Measurements from ENCODE around the gene SH2B3. TPM values are rescaled to one million over a fixed set of nuclear protein-coding genes. Genes with fewer than 3 reads are reported as not detected.

Gene SH2B3
- total and polyA plus RNA-seq, 2 donors (not counting 3 experiments of a cell fraction or from before 2014, with no cell fraction given): 63.1 to 97.9 TPM

DNA sequence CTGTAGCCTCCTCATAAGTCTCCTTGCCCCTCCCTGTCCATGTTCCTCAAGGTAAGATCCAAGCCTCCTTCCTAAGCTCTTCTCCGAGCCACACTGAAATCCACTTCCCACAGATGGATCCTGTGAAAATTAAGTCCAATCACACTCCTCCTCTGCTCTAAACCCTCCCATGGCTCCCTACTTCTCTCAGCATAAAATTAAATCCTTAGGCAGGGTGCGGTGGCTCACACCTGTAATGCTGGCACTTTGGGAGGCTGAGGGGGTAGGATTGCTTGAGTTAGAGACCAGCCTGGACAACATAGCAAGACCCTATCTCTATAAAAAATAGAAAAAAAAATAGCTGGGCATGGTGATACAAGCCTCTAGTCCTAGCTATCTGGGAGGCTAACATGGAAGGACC lies 39.1 kb upstream of the SH2B3 start:
- H3K27ac ChIP-seq (ENCODE audit: insufficient read depth, low read depth, low read length): no peak overlapping the region
- H2AFZ ChIP-seq (ENCODE audit: low read depth, low read length): no peak overlapping the region
- no peaks in the 10 kb centered on the region for H4K20me1 ChIP-seq (replicated peaks; ENCODE audit: control insufficient read depth, extremely low read depth, insufficient read depth, low read length)
- peaks cover 2 to 13% of the 10 kb centered on the region in 2 experiments for H3K36me3 ChIP-seq (ENCODE audit: control insufficient read depth in 2 of 2, extremely low read depth in 1 of 2, insufficient read depth in 2 of 2, low read length in 2 of 2)
- no peak overlapping the region for H3K4me3 ChIP-seq (replicated peaks in 1 of 3; ENCODE audit: insufficient read depth in 1 of 3, low read depth in 1 of 3, low read length in 3 of 3)
- no peak overlapping the region for H3K9ac ChIP-seq (replicated peaks; ENCODE audit: extremely low read depth, insufficient read depth, low read length)
- dilution Hi-C loops (cut with MboI; ENCODE audit: extremely low pct_ligation_motif_present, low sequenced_read_pairs): no loop called here
- H3K4me1 ChIP-seq (ENCODE audit: control insufficient read depth, extremely low read depth, insufficient read depth, low read length): peaks cover 28% of the 10 kb centered on the region
- intact Hi-C loops (cut with micrococcal nuclease): no loop called here
- ChIA-PET POLR2A (no interaction called here), CTCF (interaction anchor here (0.7 to 1.7 kb wide), 5 partner anchors 14 to 85 kb away, joined by 3 to 6 read pairs (median 4); no protein-coding TSS in a partner anchor)
- H3K79me2 ChIP-seq (ENCODE audit: control insufficient read depth, insufficient read depth, low read length): peaks cover 11% of the 10 kb centered on the region
- H3K4me2 ChIP-seq (ENCODE audit: insufficient read depth, low read length): no peak overlapping the region
- no peaks in the 10 kb centered on the region for H3K9me3 ChIP-seq (replicated peaks; ENCODE audit: control insufficient read depth, insufficient read depth, low read length)
- no peaks in the 10 kb centered on the region for H3K27me3 ChIP-seq (ENCODE audit: control insufficient read depth in 2 of 2, insufficient read depth in 2 of 2, low read length in 2 of 2)
- FAIRE-seq (no peak), DNase-seq (ENCODE audit: low read depth, low spot score) (no peak)
- no peaks in the 10 kb centered on the region for H3K9me1 ChIP-seq (replicated peaks; ENCODE audit: control insufficient read depth, extremely low read depth, insufficient read depth, low read length)
- no TSS peak for BruUV-seq (replicated peaks)
- no peak for TF ChIP-seq GATA2 (IDR thresholded peaks at IDR 0.05; ENCODE audit: insufficient read depth, insufficient read length, low read depth, low read length)

DNA sequence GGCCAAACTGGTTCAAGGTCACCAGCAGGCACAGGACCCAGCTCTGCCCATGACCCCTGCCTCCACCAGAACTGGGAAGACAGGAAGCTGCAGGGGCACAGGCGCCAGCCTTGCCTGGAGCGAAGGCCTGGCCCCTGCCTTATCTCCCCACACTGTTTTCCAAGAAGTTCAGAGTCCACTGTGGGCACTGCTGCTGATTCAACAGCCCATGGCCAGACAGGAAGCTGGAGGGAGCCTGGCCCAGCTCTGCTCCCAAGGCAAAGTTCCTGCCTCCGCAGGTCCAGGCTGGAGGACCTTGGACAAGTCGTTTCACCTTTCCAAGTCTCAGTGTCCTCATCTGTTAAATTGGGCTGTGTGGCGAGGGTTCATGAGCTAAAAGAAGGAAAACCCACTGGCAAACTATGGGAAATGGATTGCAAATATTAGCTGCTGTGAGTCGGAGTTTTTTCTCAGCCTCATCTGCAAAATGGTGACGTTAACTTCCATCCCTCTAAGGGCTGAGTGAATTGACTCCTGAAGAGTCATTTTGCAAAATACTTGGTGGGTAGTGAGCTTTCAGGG lies 38.0 kb upstream of the SH2B3 start:
- H3K4me3 ChIP-seq (replicated peaks in 1 of 3; ENCODE audit: insufficient read depth in 1 of 3, low read depth in 1 of 3, low read length in 3 of 3): peak overlapping the region; percentile 79 to 94 (median 87)
- peak overlapping the region; percentile 88 for H3K9ac ChIP-seq (replicated peaks; ENCODE audit: extremely low read depth, insufficient read depth, low read length)
- peak; percentile 87 for FAIRE-seq
- POLR2A ChIA-PET: no interaction called here
- H3K79me2 ChIP-seq (ENCODE audit: control insufficient read depth, insufficient read depth, low read length): peaks cover 11% of the 10 kb centered on the region
- TF ChIP-seq POLR2A (IDR thresholded peaks at IDR 0.05; ENCODE audit: low read depth, low read length) (no peak), MYC (IDR thresholded peaks at IDR 0.05; ENCODE audit: low read depth, low read length) (no peak), EZH2 (IDR thresholded peaks at IDR 0.05; ENCODE audit: borderline replicate concordance, low read depth, low read length, severe bottlenecking) (no peak), POLR2AphosphoS5 (IDR thresholded peaks at IDR 0.05; ENCODE audit: insufficient read depth, low read depth, low read length) (peak; percentile 38), FOS (IDR thresholded peaks at IDR 0.05; ENCODE audit: borderline replicate concordance, insufficient read depth, low read length) (no peak), GATA2 (IDR thresholded peaks at IDR 0.05; ENCODE audit: insufficient read depth, insufficient read length, low read depth, low read length) (no peak), JUN (IDR thresholded peaks at IDR 0.05; ENCODE audit: borderline replicate concordance, insufficient read depth, insufficient read length, low read depth) (no peak)
- TF ChIP-seq, protein P1, sequence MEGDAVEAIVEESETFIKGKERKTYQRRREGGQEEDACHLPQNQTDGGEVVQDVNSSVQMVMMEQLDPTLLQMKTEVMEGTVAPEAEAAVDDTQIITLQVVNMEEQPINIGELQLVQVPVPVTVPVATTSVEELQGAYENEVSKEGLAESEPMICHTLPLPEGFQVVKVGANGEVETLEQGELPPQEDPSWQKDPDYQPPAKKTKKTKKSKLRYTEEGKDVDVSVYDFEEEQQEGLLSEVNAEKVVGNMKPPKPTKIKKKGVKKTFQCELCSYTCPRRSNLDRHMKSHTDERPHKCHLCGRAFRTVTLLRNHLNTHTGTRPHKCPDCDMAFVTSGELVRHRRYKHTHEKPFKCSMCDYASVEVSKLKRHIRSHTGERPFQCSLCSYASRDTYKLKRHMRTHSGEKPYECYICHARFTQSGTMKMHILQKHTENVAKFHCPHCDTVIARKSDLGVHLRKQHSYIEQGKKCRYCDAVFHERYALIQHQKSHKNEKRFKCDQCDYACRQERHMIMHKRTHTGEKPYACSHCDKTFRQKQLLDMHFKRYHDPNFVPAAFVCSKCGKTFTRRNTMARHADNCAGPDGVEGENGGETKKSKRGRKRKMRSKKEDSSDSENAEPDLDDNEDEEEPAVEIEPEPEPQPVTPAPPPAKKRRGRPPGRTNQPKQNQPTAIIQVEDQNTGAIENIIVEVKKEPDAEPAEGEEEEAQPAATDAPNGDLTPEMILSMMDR (IDR thresholded peaks at IDR 0.05; ENCODE audit: extremely low read depth in 1 of 2, insufficient read depth in 1 of 2, low read depth in 1 of 2, low read length in 2 of 2): no peak
- TF ChIP-seq, protein P2, sequence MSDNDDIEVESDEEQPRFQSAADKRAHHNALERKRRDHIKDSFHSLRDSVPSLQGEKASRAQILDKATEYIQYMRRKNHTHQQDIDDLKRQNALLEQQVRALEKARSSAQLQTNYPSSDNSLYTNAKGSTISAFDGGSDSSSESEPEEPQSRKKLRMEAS (IDR thresholded peaks at IDR 0.05; ENCODE audit: insufficient read depth, insufficient read length): no peak
- no peaks in the 10 kb centered on the region for H3K27me3 ChIP-seq (ENCODE audit: control insufficient read depth in 2 of 2, insufficient read depth in 2 of 2, low read length in 2 of 2)
- peak overlapping the region; percentile 75 for H2AFZ ChIP-seq (ENCODE audit: low read depth, low read length)
- peak overlapping the region; percentile 97 for H3K4me2 ChIP-seq (ENCODE audit: insufficient read depth, low read length)
- no peaks in the 10 kb centered on the region for H3K9me3 ChIP-seq (replicated peaks; ENCODE audit: control insufficient read depth, insufficient read depth, low read length)
- DNase-seq (ENCODE audit: low read depth, low spot score): peak; percentile 67
- intact Hi-C loops (cut with micrococcal nuclease) (loop anchor here (2.0 kb wide), 1 partner anchor 29 kb away; no protein-coding TSS in a partner anchor), dilution Hi-C loops (cut with MboI; ENCODE audit: extremely low pct_ligation_motif_present, low sequenced_read_pairs) (no loop called here)
- CTCF ChIA-PET: interaction anchor here (0.8 to 3.0 kb wide), 10 partner anchors 9 to 162 kb away, joined by 3 to 31 read pairs (median 4); no protein-coding TSS in a partner anchor
- BruUV-seq (replicated peaks): no TSS peak
- no peaks in the 10 kb centered on the region for H4K20me1 ChIP-seq (replicated peaks; ENCODE audit: control insufficient read depth, extremely low read depth, insufficient read depth, low read length)
- H3K4me1 ChIP-seq (ENCODE audit: control insufficient read depth, extremely low read depth, insufficient read depth, low read length): peaks cover 28% of the 10 kb centered on the region
- peak overlapping the region; percentile 57 for H3K27ac ChIP-seq (ENCODE audit: insufficient read depth, low read depth, low read length)
- H3K9me1 ChIP-seq (replicated peaks; ENCODE audit: control insufficient read depth, extremely low read depth, insufficient read depth, low read length): no peaks in the 10 kb centered on the region
- H3K36me3 ChIP-seq (ENCODE audit: control insufficient read depth in 2 of 2, extremely low read depth in 1 of 2, insufficient read depth in 2 of 2, low read length in 2 of 2): peaks cover 2 to 8% of the 10 kb centered on the region in 2 experiments

Data from endothelial cell of umbilical vein (primary cell).